HEK293 (cell line): ENCODE measurements around the gene FBXO10.

Experiments used
- CTCF ChIA-PET: fragments of 350-600 bp; formaldehyde crosslinking; extraction: SDS; loops from one replicate; lab custom pipeline; 2021; ENCODE audit warnings: antibody characterized with exemption; lab: Yijun Ruan, JAX
- POLR2A ChIA-PET: fragments of 300-600 bp; formaldehyde crosslinking; extraction: SDS; loops from one replicate; lab custom pipeline; 2020; ENCODE audit warnings: antibody characterized with exemption, inconsistent platforms; lab: Yijun Ruan, JAX
- H3K27ac ChIP-seq: fragments of 200-500 bp; sonication (Bioruptor generic); 2 replicates; pipeline ENCODE4 v1.5.1; 2014; ENCODE audit warnings: low read depth, low read length, control low read depth, inconsistent platforms; ENCODE audit errors: extremely low read depth
- H3K36me3 ChIP-seq, 2 experiments: fragments of 200-500 bp in 1 of 2; sonication (Bioruptor generic) in 1 of 2; 1 replicate in 1 of 2; 2 replicates in 1 of 2; pipeline ENCODE4 v1.5.1; 2014 to 2017; ENCODE audit warnings: inconsistent platforms in 2 of 2, low read length in 2 of 2; ENCODE audit not compliant: control insufficient read depth in 2 of 2, insufficient read depth in 1 of 2
- H3K4me1 ChIP-seq: fragments of 200-500 bp; sonication (Bioruptor generic); 2 replicates; pipeline ENCODE4 v1.5.1; 2014; ENCODE audit warnings: mild to moderate bottlenecking, low read length, inconsistent platforms; ENCODE audit not compliant: control insufficient read depth, insufficient read depth
- H3K4me3 ChIP-seq: 2 replicates; pipeline ENCODE4 v1.5.1; 2011; ENCODE audit warnings: low read depth, mild to moderate bottlenecking, control low read depth, low read length, moderate library complexity
- H3K9me3 ChIP-seq: fragments of 200-500 bp; sonication (Bioruptor generic); 2 replicates; pipeline ENCODE4 v1.5.1; 2014; ENCODE audit warnings: low read depth, low read length, inconsistent platforms; ENCODE audit not compliant: control insufficient read depth, insufficient read depth
- ATF2 ChIP-seq: fragments of 450-650 bp; formaldehyde crosslinking; IDR thresholded peaks from 2 replicates; pipeline ENCODE4 v1.5.1; 2016; ENCODE audit warnings: missing biosample characterization, missing genetic modification characterization, low read depth
- HOXA7 ChIP-seq: sonication (generic); formaldehyde crosslinking; IDR thresholded peaks from 2 replicates; pipeline ENCODE4 v1.8.1; 2022; ENCODE audit warnings: missing genetic modification reagents, borderline replicate concordance
- KLF9 ChIP-seq: fragments of 450-650 bp; formaldehyde crosslinking; IDR thresholded peaks from 2 replicates; pipeline ENCODE4 v1.5.1; 2016; ENCODE audit warnings: missing biosample characterization, missing genetic modification characterization, low read depth
- PRDM6 ChIP-seq: fragments of 450-650 bp; formaldehyde crosslinking; IDR thresholded peaks from 2 replicates; pipeline ENCODE4 v1.5.1; 2017; ENCODE audit warnings: missing biosample characterization, missing genetic modification characterization
- YY2 ChIP-seq: fragments of 450-650 bp; formaldehyde crosslinking; IDR thresholded peaks from 2 replicates; pipeline ENCODE4 v1.5.1; 2016; ENCODE audit warnings: missing biosample characterization, missing genetic modification characterization
- ZBTB17 ChIP-seq: fragments of 450-650 bp; formaldehyde crosslinking; IDR thresholded peaks from 2 replicates; pipeline ENCODE4 v1.5.1; 2016; ENCODE audit warnings: missing biosample characterization, missing genetic modification characterization
- ZBTB49 ChIP-seq: fragments of 450-650 bp; formaldehyde crosslinking; IDR thresholded peaks from 2 replicates; pipeline ENCODE4 v1.5.1; 2016; ENCODE audit warnings: missing biosample characterization, missing genetic modification characterization, low read depth
- ZFHX2 ChIP-seq: fragments of 450-650 bp; formaldehyde crosslinking; conservative IDR thresholded peaks from 2 replicates; pipeline ENCODE4 v1.5.1; 2016; ENCODE audit warnings: missing biosample characterization, missing genetic modification characterization
- ZNF114 ChIP-seq: fragments of 450-650 bp; formaldehyde crosslinking; IDR thresholded peaks from 2 replicates; pipeline ENCODE4 v1.5.0; 2017; ENCODE audit warnings: missing biosample characterization, missing genetic modification characterization
- ZNF184 ChIP-seq: fragments of 450-650 bp; IDR thresholded peaks from 2 replicates; pipeline ENCODE4 v1.5.1; 2018; ENCODE audit warnings: missing biosample characterization, mild to moderate bottlenecking, missing genetic modification characterization
- ZNF274 ChIP-seq, 2 experiments: fragments of 200-500 bp in 1 of 2; fragments of 450-650 bp in 1 of 2; sonication (Bioruptor generic) in 1 of 2; formaldehyde crosslinking in 1 of 2; IDR thresholded peaks; 2 replicates each; pipeline versions ENCODE4 v1.5.1 to v1.6.1; 2014 to 2016; ENCODE audit warnings: borderline replicate concordance in 1 of 2, inconsistent platforms in 1 of 2, low read length in 1 of 2, missing biosample characterization in 1 of 2, missing genetic modification characterization in 1 of 2
- ZNF280C ChIP-seq: fragments of 450-650 bp; formaldehyde crosslinking; IDR thresholded peaks from 2 replicates; pipeline ENCODE4 v1.5.1; 2016; ENCODE audit warnings: missing biosample characterization, missing genetic modification characterization
- ZNF449 ChIP-seq: fragments of 450-650 bp; formaldehyde crosslinking; IDR thresholded peaks from 2 replicates; pipeline ENCODE4 v1.5.1; 2017; ENCODE audit warnings: missing biosample characterization, mild to moderate bottlenecking, missing genetic modification characterization, moderate library complexity
- ZNF510 ChIP-seq: fragments of 450-650 bp; formaldehyde crosslinking; IDR thresholded peaks from 2 replicates; pipeline ENCODE4 v1.5.1; 2018; ENCODE audit warnings: mild to moderate bottlenecking, missing genetic modification characterization, missing biosample characterization; ENCODE audit not compliant: insufficient replicate concordance
- ZNF513 ChIP-seq: fragments of 450-650 bp; IDR thresholded peaks from 2 replicates; pipeline ENCODE4 v1.5.1; 2018; ENCODE audit warnings: missing biosample characterization, missing genetic modification characterization
- ZNF529 ChIP-seq: fragments of 450-650 bp; formaldehyde crosslinking; IDR thresholded peaks from 2 replicates; pipeline ENCODE4 v1.5.1; 2017; ENCODE audit warnings: missing genetic modification characterization, missing biosample characterization; ENCODE audit not compliant: insufficient replicate concordance
- ZNF830 ChIP-seq: fragments of 450-650 bp; IDR thresholded peaks from 2 replicates; pipeline ENCODE4 v1.5.0; 2018; ENCODE audit warnings: missing biosample characterization, missing genetic modification characterization, low read depth, mild to moderate bottlenecking, moderate library complexity
- ZSCAN18 ChIP-seq: fragments of 450-650 bp; formaldehyde crosslinking; IDR thresholded peaks from 2 replicates; pipeline ENCODE4 v1.5.1; 2016; ENCODE audit warnings: missing biosample characterization, missing genetic modification characterization

Gene FBXO10

GRCh38 chr9:37485389-37486255 lies 90.6 kb downstream of the FBXO10 start, which contains the start of gene POLR1E (continued):
- TF ChIP-seq ATF2 (tag by site-specific recombination) (no peak), ZNF529 (tag by site-specific recombination) (no peak), PRDM6 (tag by site-specific recombination) (no peak), ZNF114 (tag by site-specific recombination) (no peak), YY2 (tag by site-specific recombination) (peak; percentile 71), ZNF449 (tag by site-specific recombination) (0 out of 2 replicates have a peak, but pooled peaks have one; percentile 65), KLF9 (tag by site-specific recombination) (peak; percentile 96), ZNF280C (no peak), ZNF274 (IDR thresholded peaks at IDR 0.05; ENCODE audit: low read length) (no peak), ZNF274 (tag by site-specific recombination; IDR thresholded peaks at IDR 0.05; ENCODE audit: borderline replicate concordance) (no peak)

- Histone ChIP-seq H3K4me3 (no peak overlapping the region), H3K27ac (no peak overlapping the region), H3K9me3 (no peaks in the 10 kb centered on the region), H3K36me3 (no peaks in the 10 kb centered on the region), H3K4me1 (no peaks in the 10 kb centered on the region)
- no peak for TF ChIP-seq ZNF184 (tag by site-specific recombination)
- TF ChIP-seq ZFHX2 (tag by site-specific recombination), result no peak
- no peak for TF ChIP-seq ZNF513 (tag by site-specific recombination)
- TF ChIP-seq ZNF510 (tag by site-specific recombination), result no peak
- no peak for TF ChIP-seq HOXA7 (CRISPR knock-in tag)
- TF ChIP-seq ZSCAN18 (tag by site-specific recombination), result no peak
- no peak for TF ChIP-seq ZBTB17 (tag by site-specific recombination)
- TF ChIP-seq ZBTB49 (tag by site-specific recombination), result no peak
- TF ChIP-seq ZNF830, result no peak
- CTCF ChIA-PET, result interaction anchor here (0.6 to 1.8 kb wide), 15 partner anchors 10 to 1191 kb away, joined by 3 to 8 read pairs (median 4); partner anchors contain the start of gene EXOSC3
- POLR2A ChIA-PET, result interaction anchor here (0.9 to 1.7 kb wide), 2 partner anchors 15 to 58 kb away, joined by 3 to 12 read pairs; partner anchors contain the start of genes GRHPR and ZBTB5
Observed at GRCh38 chr9:37480759-37481158, 95.4 kb downstream of the FBXO10 start.
